Measurements from ENCODE around the gene CRYBB1.

The CRYBB1 gene

DNA sequence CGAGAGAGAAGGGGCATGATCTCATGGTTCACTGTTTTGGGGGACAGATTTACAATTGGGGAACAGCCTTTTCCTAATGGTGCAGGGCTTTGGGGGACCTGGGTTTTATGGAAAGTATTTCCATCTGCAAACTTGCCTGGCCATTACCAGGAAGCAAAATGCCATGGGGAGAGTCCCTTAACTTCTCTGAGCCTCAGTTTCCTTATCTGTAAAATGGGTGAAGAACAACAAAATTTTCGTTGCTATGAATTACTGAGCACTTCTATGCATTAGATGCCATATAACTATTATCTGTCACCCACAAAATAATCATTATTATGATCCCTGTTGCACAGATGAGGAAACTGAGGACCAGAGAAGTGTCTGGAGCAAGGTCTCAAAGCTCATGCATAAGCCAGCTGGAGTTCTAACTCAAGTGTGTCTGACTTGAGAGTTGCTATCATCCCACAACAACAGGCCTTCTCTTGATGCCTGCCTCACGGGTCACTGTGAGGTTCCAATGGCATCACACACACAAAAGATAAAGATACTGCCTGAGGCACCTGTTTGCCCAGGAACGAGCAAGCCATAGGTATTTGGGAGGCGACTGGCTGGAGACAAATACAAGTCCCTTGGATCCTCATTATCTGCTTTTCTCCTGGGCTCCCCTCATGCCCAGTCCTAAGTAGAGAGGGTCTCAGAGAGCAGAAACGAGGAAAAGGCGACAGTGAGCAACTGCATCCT lies 43.7 kb downstream of the CRYBB1 start:
- DNase-seq = no peak

DNA sequence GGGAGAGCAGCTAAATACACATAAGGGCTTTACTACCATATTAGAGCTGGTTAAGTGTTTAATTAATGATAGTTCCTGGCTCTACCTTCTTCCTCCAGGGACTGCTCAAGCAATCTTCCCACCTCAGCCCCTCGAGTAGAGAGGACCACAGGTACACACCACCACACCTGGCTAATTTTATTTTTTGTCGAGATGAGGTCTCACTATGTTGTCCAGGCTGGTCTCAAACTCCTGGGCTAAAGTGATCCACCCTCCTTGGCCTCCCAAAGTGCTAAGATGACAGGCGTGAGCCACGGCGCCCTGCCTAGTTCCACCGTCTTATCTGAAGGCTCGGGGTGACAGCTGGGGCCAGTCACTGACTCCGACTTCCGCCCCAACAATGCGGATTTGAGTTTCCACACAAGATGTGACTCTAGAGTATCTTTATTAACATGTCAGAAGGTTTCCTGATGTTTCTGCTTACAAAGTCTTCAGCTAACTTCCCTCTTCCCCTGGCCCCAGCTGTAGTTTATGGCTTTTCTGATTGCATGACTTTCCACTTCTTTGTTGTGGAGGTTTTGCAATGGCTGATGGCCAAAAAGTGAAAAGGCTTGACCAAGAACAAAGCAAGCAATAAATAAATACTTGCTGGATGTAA lies 44.7 kb downstream of the CRYBB1 start:
- DNase-seq = no peak

DNA sequence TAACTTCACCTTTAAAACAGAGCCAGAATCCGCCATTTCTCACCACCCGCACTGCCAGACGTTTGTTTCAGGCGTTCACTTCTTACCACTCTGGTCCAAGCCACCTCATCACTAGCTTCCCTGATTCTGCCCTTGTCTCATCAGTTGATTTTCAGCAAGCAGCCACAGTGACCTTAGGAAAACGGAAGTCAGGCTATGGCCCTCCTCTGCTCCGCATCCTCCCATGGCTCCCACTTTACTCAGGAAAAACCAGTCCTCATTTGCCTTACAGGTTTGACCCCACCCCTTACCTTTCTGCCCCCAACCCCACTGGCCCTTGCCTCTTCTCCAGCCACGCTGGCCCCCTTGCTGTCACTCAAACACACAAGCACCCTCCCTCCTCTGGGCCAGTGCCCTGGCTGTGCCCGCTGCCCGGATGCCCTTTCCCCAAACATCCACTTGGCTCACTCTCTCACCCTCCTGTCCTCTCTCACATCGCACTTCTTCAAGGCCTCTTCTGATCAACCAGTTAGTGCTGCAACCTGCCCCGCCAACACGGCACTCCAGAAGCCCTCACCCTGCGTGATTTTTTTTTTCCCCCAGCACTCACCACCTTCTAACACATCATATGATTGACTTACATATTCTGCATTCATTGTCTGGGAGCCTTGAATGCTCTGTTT lies 46.8 kb downstream of the CRYBB1 start:
- no peak for DNase-seq

DNA sequence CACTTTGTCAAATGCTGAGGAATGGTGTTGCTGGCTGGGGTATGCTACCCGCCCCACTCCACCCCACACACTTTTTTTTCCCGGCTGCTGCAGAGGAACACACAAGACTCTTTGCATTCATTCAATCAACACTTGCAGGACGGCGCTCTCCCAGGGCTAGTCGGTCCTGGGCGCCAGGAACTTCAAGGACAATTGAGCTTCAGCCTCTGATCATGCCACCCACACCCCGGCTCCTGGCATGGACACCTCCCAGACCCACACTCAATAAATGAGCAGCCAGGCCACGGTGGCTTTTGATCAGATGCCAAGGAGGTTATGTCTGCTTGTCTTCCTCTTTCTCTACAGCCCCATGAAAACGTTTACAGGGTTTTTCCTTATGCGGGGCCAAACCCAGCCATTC lies 47.7 kb downstream of the CRYBB1 start:
- no peak for DNase-seq

DNA sequence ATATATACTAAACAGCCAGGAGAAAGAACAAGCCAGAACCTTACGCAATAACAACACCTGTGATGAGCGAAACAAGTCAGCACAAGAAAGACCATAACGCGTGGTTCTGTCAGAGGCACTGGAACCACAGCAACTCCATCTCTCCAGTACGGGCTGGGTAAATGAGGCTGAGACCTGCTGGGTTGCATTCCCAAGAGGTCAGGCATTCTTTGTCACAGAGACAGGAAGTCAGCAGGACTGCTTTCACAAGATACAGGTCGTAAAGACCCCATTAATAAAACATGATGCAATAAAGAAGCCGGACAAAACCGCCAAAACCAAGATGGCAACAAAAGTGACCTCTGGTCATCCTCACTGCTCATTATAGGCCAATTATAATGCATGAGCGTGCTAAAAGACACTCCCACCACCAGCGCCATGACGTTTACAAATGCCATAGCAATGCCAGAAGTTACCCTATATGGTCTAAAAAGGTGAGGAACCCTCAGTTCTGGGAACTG lies 49.6 kb downstream of the CRYBB1 start:
- no peak for DNase-seq

DNA sequence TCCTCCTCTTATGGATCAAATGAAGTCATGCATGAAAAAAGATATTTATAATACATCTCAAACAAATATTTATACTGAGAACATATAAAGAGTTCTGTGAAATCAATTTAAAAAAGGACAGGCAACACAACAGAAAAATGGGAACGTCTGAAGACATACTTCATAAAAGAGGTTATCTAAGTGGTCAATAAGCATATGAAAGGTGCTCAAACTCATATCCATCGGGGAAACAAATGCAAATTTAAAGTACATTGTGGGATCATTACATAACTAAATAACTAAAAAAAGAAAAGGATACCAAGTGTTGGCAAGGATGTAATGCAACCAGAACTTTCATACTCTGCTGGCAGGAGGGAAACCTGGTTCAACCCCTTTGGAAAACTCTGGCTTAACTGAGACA lies 50.2 kb downstream of the CRYBB1 start:
- DNase-seq = no peak

DNA sequence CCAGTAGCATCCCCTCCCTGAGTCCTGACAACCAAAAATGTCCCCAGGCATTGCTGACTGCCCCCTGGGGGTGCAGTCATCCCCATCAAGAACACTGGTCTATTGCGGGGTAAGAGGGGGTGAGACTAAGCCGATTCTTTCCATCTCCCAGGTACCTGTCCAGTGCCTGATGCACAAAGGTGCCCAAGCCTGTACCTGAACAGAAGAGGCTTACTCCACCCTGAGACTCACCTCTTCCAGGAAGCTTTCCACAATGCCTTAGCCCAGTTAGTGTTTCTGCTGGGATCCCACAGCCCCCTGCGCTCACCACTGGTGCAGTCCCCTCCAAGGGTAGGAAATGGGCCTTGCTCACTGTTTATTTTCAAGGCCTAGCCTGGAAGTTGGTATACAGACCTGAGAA lies 50.8 kb downstream of the CRYBB1 start:
- no peak for DNase-seq

DNA sequence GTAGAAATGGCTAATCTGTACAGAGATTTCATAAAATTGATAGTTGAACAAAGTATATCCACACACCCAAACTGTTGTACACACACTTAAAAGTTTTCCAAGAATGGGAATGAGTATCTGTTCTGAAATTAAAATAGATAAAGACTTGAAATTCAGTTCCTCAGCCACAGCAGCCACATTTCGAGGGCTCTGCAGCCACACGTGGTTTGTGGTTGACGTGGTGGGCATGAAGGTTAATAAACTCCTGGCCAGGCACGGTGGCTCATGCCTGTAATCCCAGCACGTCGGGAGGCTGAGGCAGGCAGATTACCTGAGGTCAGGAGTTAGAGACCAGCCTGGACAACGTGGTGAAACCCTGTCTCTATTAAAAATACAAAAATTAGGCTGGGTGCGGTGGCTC lies 51.9 kb downstream of the CRYBB1 start:
- DNase-seq = no peak

DNA sequence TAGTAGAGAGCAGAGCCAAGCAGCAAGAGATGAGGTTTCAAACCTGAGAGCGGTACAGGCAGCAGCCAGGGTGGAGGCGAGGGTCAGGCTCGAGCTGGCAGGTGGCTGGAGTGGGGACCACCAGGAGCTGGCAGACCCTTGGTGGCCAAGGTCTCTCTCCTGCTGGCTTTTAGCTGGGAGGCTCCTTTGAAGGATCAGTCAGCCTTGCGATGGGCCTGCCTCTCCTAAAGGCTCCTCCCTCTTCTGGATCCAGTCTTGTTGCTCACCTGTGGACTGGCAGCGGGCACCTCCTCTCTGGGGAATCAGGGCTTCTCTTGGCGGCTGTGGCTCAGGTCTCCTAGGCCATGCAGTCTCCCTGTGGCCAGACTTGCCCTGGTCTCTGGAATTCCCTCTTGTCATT lies 52.6 kb downstream of the CRYBB1 start:
- DNase-seq = no peak

DNA sequence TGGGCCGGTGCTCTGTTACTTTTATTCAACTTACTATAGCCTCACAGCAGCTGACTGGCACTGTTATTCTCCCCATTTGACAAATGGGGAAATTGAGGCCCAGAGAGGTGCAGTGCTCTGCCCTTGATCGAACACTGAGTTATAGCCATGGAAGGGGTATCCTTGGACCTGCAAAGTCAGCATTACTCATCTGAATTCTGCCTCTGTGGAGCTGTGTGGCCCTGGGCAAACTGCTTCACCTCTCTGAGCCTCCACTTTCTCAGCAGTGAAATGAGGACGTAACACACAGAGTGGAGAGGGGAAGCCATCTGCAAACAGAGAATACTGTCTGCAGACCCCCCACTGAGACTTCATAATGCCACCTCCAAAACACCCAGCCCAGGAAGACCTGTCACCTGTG lies 53.2 kb downstream of the CRYBB1 start:
- no peak for DNase-seq

DNA sequence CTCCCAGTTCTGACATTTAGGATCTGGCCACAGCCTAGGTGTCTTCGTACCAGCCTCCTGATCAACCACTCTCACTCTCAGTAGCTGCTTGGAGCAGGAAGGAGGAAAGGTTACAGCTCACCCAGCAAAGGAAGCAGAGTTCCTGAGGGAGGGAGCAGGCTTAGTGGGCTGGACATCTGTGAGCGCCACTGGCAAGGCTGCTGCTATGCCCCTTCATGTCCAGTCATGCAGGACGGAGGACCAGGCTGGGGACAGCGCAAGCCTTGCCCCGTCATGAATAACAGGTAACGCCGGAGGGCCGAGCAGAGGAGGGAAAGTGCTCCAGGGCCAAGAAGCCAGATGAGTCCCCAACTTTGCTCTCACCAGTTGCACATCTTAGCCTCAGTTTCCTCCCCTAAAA lies 53.6 kb downstream of the CRYBB1 start:
- DNase-seq = no peak

DNA sequence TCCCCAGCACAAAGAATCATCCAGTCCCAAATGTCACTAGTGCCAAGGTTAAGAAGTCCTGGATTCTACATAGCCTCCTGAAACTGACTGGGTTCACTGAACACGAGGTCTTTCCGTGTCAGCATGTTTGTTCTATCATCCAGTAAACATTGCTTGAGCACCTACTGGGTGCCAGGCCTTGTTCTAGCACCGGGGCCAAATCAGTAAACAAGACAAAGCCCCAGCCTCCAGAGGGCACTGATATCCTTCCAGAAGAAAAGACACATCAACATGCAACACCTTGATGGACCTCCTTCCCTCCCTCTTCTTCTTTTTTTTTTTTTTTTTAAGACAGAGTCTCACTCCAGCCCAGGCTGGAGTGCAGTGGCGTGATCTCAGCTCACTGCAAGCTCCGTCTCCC lies 54.8 kb downstream of the CRYBB1 start:
- DNase-seq = no peak

DNA sequence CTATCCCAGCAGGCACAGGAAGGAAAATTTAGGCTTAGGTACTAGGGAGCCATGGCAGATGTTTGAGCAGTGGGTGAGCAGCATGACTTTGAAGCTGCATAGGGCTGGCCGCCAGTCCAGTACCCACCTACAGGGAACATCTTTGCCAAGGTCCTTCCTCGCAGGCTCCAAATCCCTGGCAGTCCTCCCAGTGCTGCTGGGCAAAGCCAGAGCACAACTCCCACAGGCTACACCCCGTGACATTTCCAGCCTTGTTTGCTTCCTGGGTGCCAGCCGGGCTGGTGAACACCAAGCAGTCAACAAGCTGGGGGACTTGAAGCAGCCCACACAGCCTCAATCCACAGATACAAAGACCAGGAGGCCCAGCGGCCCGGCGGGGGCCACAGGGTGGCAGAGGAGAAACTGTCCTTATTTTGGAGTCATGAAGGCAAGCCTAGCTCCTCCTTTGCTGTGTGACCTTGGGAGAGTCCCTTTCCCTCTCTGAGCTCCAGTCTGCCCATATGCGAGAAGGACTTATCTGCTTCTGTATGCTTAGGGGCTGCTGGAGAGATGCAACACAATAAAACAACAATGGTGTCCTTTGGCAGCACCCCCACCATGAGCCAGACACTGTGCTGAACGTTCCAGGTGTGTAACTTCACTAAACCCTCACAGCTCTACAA lies 55.9 kb downstream of the CRYBB1 start:
- DNase-seq = no peak

DNA sequence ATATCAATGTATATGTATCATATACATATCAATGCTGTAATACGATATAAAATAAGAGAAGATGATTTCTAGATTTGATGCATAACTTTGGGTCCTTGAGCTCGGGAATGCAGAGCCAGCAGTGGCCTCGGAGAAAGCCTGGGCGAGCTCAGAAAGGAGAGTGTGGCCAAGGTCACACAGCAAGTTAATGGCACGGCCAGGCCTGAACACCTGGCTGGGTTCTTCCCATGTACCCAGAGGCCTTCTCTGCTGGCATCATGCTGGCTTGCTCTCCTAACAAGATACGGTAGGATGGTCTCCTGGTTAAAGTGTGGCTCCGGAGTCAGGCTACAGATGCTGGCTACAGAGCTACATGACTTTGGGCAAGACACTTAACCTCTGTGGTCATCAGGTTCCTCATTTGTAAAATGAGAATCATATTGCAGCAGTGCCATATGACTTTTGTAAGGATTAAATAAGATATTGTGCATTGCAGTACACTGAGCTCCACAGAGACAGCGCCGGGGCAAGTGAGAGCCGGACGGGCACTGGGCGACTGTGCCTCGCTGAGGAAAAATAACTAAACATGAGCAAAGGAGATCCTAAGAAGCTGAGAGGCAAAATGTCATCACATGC lies 57.8 kb downstream of the CRYBB1 start:
- no peak for DNase-seq

DNA sequence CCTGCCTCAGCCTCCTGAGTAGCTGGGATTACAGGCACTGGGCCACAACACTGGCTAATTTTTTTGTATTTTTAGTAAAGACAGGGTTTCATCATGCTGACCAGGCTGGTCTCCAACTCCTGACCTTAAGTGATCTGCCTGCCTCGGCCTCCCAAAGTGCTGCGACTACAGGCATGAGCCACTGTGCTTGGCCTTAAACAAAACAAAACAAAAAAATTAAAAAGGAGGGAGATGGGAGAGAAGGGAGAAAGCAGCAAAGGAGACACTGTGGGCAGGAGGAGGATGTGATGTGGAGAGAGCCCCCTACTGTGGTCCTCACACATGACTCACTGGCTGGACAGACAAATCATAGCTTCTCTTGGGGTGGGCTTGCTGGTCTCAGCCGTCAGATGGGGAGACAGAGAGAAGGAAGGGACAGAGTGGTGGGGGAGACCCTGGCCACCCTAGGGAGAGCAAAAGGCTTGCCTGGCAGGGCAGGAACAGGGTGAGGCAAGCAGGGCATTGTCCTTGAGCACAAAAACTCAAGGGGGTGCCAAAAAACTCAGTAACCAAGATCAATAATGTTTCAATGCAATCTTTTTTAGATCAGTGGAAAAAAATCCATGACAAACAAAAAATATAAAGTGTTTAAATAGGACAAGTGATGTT lies 59.5 kb downstream of the CRYBB1 start:
- no peak for DNase-seq

DNA sequence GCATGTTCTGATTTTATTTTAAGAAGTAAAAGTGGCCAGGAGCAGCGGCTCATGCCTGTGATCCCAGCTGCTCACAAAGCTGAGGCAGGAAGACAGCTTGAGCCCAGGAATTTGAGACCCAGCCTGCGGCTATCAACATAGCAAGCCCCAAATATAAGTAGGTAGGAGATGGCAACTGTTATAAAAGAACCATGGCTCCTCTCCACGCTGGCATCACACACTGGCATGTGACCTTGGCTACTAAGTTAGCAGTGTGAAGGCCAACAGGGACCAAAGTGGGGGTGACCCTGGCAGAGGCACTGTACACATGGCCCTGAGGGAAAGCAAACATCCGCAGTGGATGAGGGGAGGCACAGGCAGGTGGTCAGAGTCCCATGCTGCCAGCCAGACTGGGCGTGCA lies 60.9 kb downstream of the CRYBB1 start:
- no peak for DNase-seq

DNA sequence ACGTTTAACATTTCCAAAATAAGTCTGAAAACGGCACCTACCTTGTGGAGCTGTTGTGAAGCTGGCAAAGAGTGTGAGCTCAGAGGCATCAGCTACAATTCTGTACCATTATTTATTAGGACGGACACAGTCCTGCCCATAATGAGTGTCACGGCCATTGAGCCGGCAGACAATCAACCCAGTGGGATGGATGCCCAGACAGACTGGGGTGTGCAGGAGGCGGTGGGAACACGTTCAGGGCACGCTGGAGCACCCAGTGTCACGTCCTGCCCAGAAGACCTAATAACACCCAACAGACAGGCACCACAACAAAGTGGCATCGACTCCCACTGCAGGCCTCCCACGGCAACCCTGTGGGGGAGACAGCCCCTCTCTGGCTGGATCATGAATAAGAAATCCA lies 62.3 kb downstream of the CRYBB1 start:
- no peak for DNase-seq

DNA sequence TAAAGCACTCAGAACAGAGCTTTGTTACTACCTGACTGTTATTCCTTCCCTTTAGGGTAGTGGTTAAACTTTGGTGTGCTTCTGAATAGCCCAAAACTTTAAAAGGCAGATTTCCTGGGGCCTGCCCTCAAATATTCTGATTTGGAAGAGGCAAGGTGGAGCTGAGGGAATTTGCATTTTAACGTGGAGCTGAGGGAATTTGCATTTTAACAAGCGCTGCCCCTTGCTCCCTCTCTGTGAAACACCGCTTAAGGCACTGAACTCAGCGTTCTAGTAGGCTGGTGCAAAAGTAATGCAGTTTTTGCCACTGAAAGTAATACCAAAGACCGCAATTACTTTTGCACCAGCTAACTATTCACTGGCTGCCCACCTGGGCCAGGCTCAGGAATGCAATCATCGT lies 62.9 kb downstream of the CRYBB1 start:
- DNase-seq = no peak

DNA sequence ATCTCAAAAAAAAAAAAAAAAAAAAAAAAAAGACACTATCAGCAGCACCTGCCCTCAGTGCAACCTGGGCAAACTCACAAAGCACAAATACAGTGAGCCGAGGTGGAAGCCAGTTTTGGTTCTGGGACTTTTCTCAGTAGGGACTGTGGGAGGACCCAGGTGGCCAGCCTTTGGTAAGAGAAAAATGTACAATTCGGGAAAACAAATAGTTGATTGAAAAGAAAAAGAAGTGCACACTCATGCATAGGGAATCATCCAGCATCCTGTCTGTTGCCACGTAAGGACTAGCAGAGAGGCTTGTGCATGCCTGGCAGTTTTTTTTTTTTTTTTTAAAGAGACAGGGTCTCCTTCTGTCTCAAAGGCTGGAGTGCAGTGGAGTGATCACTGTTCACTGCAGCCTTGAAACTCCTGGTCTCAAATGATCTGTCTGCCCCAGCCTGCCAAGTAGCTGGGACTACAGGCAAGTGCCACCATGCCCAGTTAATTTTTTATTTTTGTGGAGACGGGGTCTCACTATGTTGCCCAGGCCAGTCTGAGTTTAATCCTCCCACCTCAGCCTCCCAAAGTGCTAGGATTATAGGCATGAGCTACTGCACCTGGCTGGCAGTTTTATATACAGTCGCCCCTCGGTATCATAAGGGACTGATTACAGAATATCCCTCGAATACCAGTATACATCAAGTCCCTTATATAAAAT lies 64.6 kb downstream of the CRYBB1 start:
- no peak for DNase-seq

DNA sequence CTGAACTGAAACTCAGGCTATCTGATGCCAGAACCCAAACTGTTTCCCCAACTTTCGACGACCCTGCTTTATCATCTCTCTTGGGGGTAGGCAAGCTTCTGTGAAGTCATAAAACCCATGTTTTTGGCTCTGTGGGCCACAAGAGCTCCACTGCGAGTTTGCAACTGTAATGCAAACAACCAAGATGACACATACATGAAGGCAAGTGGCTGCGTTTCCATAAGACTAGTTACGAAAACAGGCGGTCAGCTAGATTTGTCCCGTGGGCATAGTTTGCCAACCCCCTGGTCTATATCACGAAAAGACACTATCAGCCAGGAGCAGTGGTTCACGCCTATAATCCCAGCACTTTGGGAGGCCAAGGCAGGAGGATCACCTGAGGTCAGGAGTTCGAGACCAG lies 65.4 kb downstream of the CRYBB1 start:
- no peak for DNase-seq

DNA sequence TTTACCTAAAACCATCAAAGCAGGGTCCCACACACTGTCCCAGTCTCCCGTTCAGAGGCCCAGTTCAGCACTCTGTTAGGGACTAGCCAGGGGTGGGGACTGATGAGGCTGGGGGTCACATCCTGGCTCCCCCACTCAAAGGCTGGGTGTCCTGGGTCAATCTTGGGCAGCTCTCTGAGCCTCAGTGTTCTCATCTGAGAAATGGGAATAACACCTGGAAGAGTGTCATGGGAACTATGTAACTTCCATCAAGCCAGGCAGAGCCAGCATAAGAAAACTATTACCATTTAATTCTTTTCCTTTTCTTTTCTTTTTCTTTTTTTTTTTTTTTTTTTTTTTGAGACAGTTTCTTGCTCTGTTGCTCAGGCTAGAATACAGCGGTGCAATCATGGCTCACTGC lies 66.3 kb downstream of the CRYBB1 start:
- no peak for DNase-seq

DNA sequence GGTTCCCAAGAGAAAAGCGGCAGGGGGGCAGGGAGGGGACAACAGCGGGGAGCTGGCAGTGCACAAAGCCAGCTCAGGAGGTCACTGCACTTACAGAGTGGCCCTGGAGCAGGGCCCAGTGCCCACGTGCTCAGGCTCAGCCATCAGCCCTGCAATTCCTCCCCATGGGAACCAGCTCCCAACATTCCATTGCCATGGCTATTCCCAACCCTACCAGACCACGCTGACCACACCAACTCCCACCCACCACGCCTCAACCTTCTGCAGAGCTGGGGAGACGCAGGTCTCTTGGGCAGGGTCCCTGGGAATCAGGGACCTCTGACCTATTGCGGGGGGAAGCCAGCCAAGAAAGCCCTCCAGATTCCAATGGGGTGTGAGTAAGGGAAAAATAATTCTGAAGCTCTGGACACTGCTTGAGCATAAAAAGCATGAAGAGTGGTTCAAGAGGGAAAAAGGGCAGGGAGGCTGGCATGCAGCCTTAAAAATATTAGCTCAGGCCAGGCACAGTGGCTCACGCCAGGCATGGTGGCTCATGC lies 67.3 kb downstream of the CRYBB1 start:
- no peak for DNase-seq

All from activated CD4-positive, alpha-beta T cell treated with anti-CD3 and anti-CD28 coated beads, Interleukin-2, amount 50 U/mL, for 1 hour (primary cell).